Thyroid gland (tissue), 4 donors: ENCODE measurements around the gene CDK11A. TPM values are rescaled to one million over a fixed set of nuclear protein-coding genes. Genes with fewer than 3 reads are reported as not detected.

ENCODE experiments used
- DNase-seq, 2 donors: peaks; one replicate each; pipeline ENCODE4 v3.0.0-alpha.2; 2019
- H3K27ac ChIP-seq, 3 donors: fragments of 200-600 bp; sonication (generic); 1 replicate in 2 of 3; 2 replicates in 1 of 3; pipeline ENCODE4 v1.5.1; 2016 to 2019; ENCODE audit warnings: mild to moderate bottlenecking in 1 of 3, moderate library complexity in 1 of 3
- H3K27me3 ChIP-seq: fragments of 200-600 bp; sonication (generic); one replicate; pipeline ENCODE4 v1.5.1; 2019
- H3K36me3 ChIP-seq, 2 donors: fragments of 200-600 bp; sonication (generic); one replicate each; pipeline ENCODE4 v1.5.1; 2016 to 2019
- H3K4me1 ChIP-seq, 2 donors: fragments of 200-600 bp; sonication (generic); one replicate each; pipeline ENCODE4 v1.5.1; 2017 to 2019
- H3K4me3 ChIP-seq, 3 donors: fragments of 200-600 bp; sonication (generic); replicated peaks in 1 of 3; 1 replicate in 2 of 3; 2 replicates in 1 of 3; pipeline ENCODE4 v1.5.1; 2016; ENCODE audit warnings: mild to moderate bottlenecking in 1 of 3
- H3K9me3 ChIP-seq: fragments of 200-600 bp; sonication (generic); one replicate; pipeline ENCODE4 v1.5.1; 2017
- CTCF ChIP-seq, 6 experiments: fragments of 200-600 bp in 3 of 6; fragments of 450-650 bp in 3 of 6; sonication (generic) in 3 of 6; IDR thresholded peaks; one replicate each; pipeline ENCODE4 v1.5.1; 2016 to 2019; ENCODE audit warnings: antibody characterized with exemption in 6 of 6, mild to moderate bottlenecking in 2 of 6, inconsistent platforms in 1 of 6, moderate library complexity in 1 of 6
- POLR2A ChIP-seq, 2 donors: fragments of 450-650 bp; IDR thresholded peaks; one replicate each; pipeline ENCODE4 v1.6.1; 2017; ENCODE audit warnings: antibody characterized with exemption in 2 of 2, mild to moderate bottlenecking in 2 of 2, moderate library complexity in 1 of 2
- WGBS, 2 donors: methylation state at CpG; one replicate each; pipeline ENCODE4 v1.1.5; 2017; 5-methylcytosine and 5-hydroxymethylcytosine counted together
- intact Hi-C: fragments of 100-400 bp; cut with DNase I; formaldehyde crosslinking; loops from one replicate; pipeline ENCODE4 v1.15.1; 2023
- total RNA-seq, 4 donors: library from RNA; depleted of rRNA; stranded (reverse); fragments of >200 nt; gene quantifications; one replicate each; pipeline ENCODE4 v1.2.3, GENCODE V29; 2016

CDK11A gene
- total RNA-seq, 4 donors from 2014 or later, result 14.7 to 36.1 (median 29.5) TPM

- Histone ChIP-seq H3K27me3 (no peaks in the 10 kb centered on the region), H3K4me3 (no peak overlapping the region), H3K27ac (no peak overlapping the region), H3K36me3 (peaks cover 12 to 53% of the 10 kb centered on the region in 2 donors), H3K9me3 (no peaks in the 10 kb centered on the region), H3K4me1 (no peaks in the 10 kb centered on the region)
- no peak for TF ChIP-seq POLR2A (IDR thresholded peaks at IDR 0.05)
- TF ChIP-seq CTCF (IDR thresholded peaks at IDR 0.05), result no peak
- WGBS, 2 donors, result 89 to 91% methylated on average over 26 to 27 of the region's 27 CpGs
- intact Hi-C loops, result no loop called here
- no peak for DNase-seq
Measured at GRCh38 chr1:1671365-1672119, 52.6 kb downstream of the CDK11A start.

DNA sequence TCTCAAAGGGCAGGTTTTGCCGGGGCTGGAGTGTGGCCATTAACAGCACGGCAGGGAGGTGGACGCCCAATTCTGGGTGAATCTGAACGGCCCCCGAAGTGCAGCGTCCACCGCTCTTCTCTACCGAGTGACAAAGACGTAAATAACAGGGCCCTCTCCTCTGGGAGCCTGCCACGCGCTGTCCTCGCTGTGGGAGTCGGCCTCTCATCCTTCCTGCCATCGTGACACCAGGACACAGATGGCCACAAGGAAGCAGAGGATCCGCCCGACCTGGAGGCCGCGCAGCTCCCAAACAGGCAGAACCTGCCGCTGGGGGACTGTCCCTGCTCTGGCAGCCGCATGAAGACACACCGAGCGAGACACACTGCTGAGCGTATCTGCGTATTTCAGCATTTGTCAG is 53.3 kb downstream of the CDK11A start:
- DNase-seq, result no peak

DNA sequence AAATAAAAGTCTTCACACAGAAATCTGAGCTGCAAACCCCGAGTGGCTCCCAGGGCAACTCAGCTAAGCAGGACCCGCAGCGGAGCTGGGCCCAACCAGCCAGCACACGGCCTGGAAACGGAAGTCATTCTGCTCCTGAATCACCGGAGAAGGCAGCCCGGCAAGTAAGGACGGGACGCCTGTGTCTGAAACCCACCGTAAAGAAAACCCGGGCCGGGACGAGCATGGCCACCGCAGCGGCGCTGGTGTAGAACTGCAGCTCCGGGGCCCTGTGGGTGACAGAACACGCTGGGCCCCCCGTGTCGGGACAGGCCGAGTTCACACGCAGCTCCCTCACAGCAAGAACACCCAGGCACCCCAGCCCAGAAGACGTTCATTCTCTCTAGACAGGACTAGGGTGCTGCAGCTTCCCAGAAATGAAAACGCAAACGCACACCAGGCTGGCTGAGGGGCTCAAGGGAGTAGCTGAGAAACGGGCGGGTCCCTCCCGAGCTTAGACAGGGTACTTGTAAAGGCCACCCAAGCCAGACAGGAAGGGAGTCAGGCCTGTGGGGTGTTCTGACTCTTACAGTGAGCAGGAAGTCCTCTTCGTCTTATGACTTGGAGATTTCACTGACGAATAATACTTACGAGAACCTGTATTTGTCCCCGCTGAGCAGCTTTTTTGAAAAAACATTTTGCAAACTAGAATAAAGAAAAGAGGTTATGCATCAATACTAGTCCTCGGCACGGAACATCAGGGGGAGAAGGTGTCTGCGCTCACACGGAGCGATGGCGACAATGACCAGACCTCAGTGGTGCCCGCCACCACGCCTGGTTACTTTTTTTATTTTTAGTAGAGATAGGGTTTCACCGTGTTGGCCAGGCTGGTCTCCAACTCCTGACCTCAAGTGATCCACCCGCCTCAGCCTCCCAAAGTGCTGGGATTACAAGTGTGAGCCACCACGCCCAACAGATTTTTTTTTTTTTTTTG is 54.4 kb downstream of the CDK11A start:
- peaks cover 28 to 66% of the 10 kb centered on the region in 2 donors for H3K36me3 ChIP-seq

More for the DNA sequence above, 53.3 kb downstream of the CDK11A start:
- no peaks in the 10 kb centered on the region for H3K9me3 ChIP-seq
- H3K27ac ChIP-seq, result no peak overlapping the region
- TF ChIP-seq POLR2A (IDR thresholded peaks at IDR 0.05), result no peak
- intact Hi-C loops, result no loop called here
- H3K36me3 ChIP-seq, result peaks cover 19 to 60% of the 10 kb centered on the region in 2 donors
- no peaks in the 10 kb centered on the region for H3K27me3 ChIP-seq
- no peak overlapping the region for H3K4me3 ChIP-seq
- 88 to 95% methylated on average over 24 of the region's 24 CpGs for WGBS, 2 donors
- H3K4me1 ChIP-seq, result no peaks in the 10 kb centered on the region

GRCh38 chr1:1666526-1666925 is 57.6 kb downstream of the CDK11A start:
- TF ChIP-seq CTCF (IDR thresholded peaks at IDR 0.05), result no peak
- no peak for DNase-seq
- WGBS, 2 donors, result 95 to 97% methylated on average over 11 to 14 of the region's 15 CpGs
- H3K27ac ChIP-seq, result no peak overlapping the region
- H3K9me3 ChIP-seq, result no peaks in the 10 kb centered on the region
- peaks cover 28 to 53% of the 10 kb centered on the region in 2 donors for H3K36me3 ChIP-seq
- no peaks in the 10 kb centered on the region for H3K27me3 ChIP-seq
- H3K4me3 ChIP-seq, result no peak overlapping the region
- H3K4me1 ChIP-seq, result no peaks in the 10 kb centered on the region
- intact Hi-C loops, result no loop called here

More for the DNA sequence above, 54.4 kb downstream of the CDK11A start:
- Histone ChIP-seq H3K4me1 (no peaks in the 10 kb centered on the region), H3K27ac (no peak overlapping the region), H3K27me3 (no peaks in the 10 kb centered on the region), H3K9me3 (no peaks in the 10 kb centered on the region), H3K4me3 (no peak overlapping the region)
- 90 to 93% methylated on average over 41 to 43 of the region's 43 CpGs for WGBS, 2 donors
- no peak for DNase-seq
- TF ChIP-seq CTCF (IDR thresholded peaks at IDR 0.05) (no peak), POLR2A (IDR thresholded peaks at IDR 0.05) (no peak)
- intact Hi-C loops, result no loop called here

- H3K4me1 ChIP-seq, result no peaks in the 10 kb centered on the region
- TF ChIP-seq POLR2A (IDR thresholded peaks at IDR 0.05) (no peak), CTCF (IDR thresholded peaks at IDR 0.05) (peak in 3 of 6 experiments; percentile 8 to 39 (median 13))
- intact Hi-C loops, result no loop called here
- H3K36me3 ChIP-seq, result peaks cover 28 to 46% of the 10 kb centered on the region in 2 donors
- H3K4me3 ChIP-seq, result no peak overlapping the region
- no peaks in the 10 kb centered on the region for H3K27me3 ChIP-seq
- no peaks in the 10 kb centered on the region for H3K9me3 ChIP-seq
- H3K27ac ChIP-seq, result no peak overlapping the region
- WGBS, 2 donors, result 82 to 96% methylated on average over 3 to 18 of the region's 25 CpGs
- no peak for DNase-seq
Measured at GRCh38 chr1:1665815-1666251, 58.3 kb downstream of the CDK11A start.
